IMR-90 (cell line): ENCODE data around the gene TYMS. TPM values are rescaled to one million over a fixed set of nuclear protein-coding genes. Genes with fewer than 3 reads are reported as not detected.

Experiments
- ATAC-seq: fragments of 200-7000 bp; cut with Tn5 transposase; 2 replicates; pipeline ENCODE4 v1.9.1; 2020; ENCODE audit warnings: low read depth, mild to moderate bottlenecking, moderate library complexity
- BruUV-seq: library from RNA; stranded (reverse); fragments of 400-500 nt; replicated peaks from 2 replicates; lab custom pipeline; 2021; lab: Mats Ljungman, UMichigan
- CTCF ChIA-PET: fragments of 300-600 bp; formaldehyde crosslinking; extraction: SDS; loops from one replicate; lab custom pipeline; 2021; ENCODE audit warnings: antibody characterized with exemption; lab: Yijun Ruan, JAX
- POLR2A ChIA-PET: fragments of 300-600 bp; sonication (Branson Sonifier 250); formaldehyde crosslinking; loops from one replicate; lab custom pipeline; 2022; ENCODE audit warnings: antibody characterized with exemption; ENCODE audit not compliant: unreplicated experiment; lab: Charles Lee
- DNase-seq: peaks from one replicate; pipeline ENCODE4 v3.0.0; 2013
- H2AFZ ChIP-seq: replicated peaks from 2 replicates; pipeline ENCODE3; 2013; ENCODE audit warnings: low read length, mild to moderate bottlenecking; ENCODE audit not compliant: poor library complexity
- H2AK5ac ChIP-seq: 2 replicates; pipeline ENCODE4 v1.6.1; 2013; ENCODE audit warnings: low read depth, low read length, inconsistent platforms
- H2AK9ac ChIP-seq: replicated peaks from 2 replicates; pipeline ENCODE3; 2013; ENCODE audit warnings: mild to moderate bottlenecking, low read depth, low read length, moderate library complexity; ENCODE audit not compliant: poor library complexity
- H2BK120ac ChIP-seq: 2 replicates; pipeline ENCODE4 v1.6.1; 2013; ENCODE audit warnings: low read depth, low read length, inconsistent platforms
- H2BK15ac ChIP-seq: 3 replicates; pipeline ENCODE4 v1.6.1; 2013; ENCODE audit warnings: low read depth, low read length, inconsistent platforms
- H2BK20ac ChIP-seq: 2 replicates; pipeline ENCODE4 v1.6.1; 2013; ENCODE audit warnings: low read depth, mild to moderate bottlenecking, inconsistent platforms, low read length, moderate library complexity
- H2BK5ac ChIP-seq: 2 replicates; pipeline ENCODE4 v1.6.1; 2013; ENCODE audit warnings: mild to moderate bottlenecking, low read depth, low read length, inconsistent platforms; ENCODE audit not compliant: poor library complexity, severe bottlenecking
- H3K14ac ChIP-seq: replicated peaks from 2 replicates; pipeline ENCODE4 v1.6.1; 2013; ENCODE audit warnings: low read depth, low read length, inconsistent platforms
- H3K18ac ChIP-seq: 2 replicates; pipeline ENCODE4 v1.6.1; 2013; ENCODE audit warnings: low read depth, low read length, control low read depth
- H3K23ac ChIP-seq: 2 replicates; pipeline ENCODE4 v1.6.1; 2013; ENCODE audit warnings: low read depth, low read length, inconsistent platforms
- H3K27ac ChIP-seq: 2 replicates; pipeline ENCODE4 v1.5.1; 2013; ENCODE audit warnings: mild to moderate bottlenecking, control low read depth, low read length; ENCODE audit not compliant: insufficient read depth
- H3K27me3 ChIP-seq: 2 replicates; pipeline ENCODE4 v1.6.1; 2013; ENCODE audit warnings: low read length; ENCODE audit not compliant: control insufficient read depth, insufficient read depth
- H3K36me3 ChIP-seq: 2 replicates; pipeline ENCODE4 v1.6.1; 2013; ENCODE audit warnings: low read length, mixed read lengths; ENCODE audit not compliant: control insufficient read depth, insufficient read depth
- H3K4ac ChIP-seq: 2 replicates; pipeline ENCODE4 v1.6.1; 2013; ENCODE audit warnings: low read depth, low read length, inconsistent platforms
- H3K4me1 ChIP-seq: 2 replicates; pipeline ENCODE4 v1.6.1; 2013; ENCODE audit warnings: low read length, mixed read lengths; ENCODE audit not compliant: control insufficient read depth, insufficient read depth
- H3K4me2 ChIP-seq: 2 replicates; pipeline ENCODE4 v1.6.1; 2013; ENCODE audit warnings: low read depth, mild to moderate bottlenecking, control low read depth, low read length, moderate library complexity
- H3K4me3 ChIP-seq: 2 replicates; pipeline ENCODE4 v1.5.1; 2013; ENCODE audit warnings: low read depth, mild to moderate bottlenecking, control low read depth, low read length, moderate library complexity; ENCODE audit not compliant: insufficient read depth
- H3K56ac ChIP-seq: 2 replicates; pipeline ENCODE4 v1.6.1; 2013; ENCODE audit warnings: low read length, inconsistent platforms; ENCODE audit not compliant: insufficient read depth; ENCODE audit errors: extremely low read depth
- H3K79me1 ChIP-seq, 2 experiments: 2 replicates each; pipeline ENCODE4 v1.6.1; 2013; ENCODE audit warnings: low read length in 2 of 2, inconsistent platforms in 1 of 2, low read depth in 1 of 2
- H3K9ac ChIP-seq: 2 replicates; pipeline ENCODE4 v1.6.1; 2013; ENCODE audit warnings: low read depth, low read length, control low read depth
- H3K9me1 ChIP-seq: 2 replicates; pipeline ENCODE4 v1.6.1; 2013; ENCODE audit warnings: low read length, inconsistent platforms; ENCODE audit not compliant: insufficient read depth
- H3K9me3 ChIP-seq: 2 replicates; pipeline ENCODE4 v1.6.1; 2013; ENCODE audit warnings: low read length; ENCODE audit not compliant: control insufficient read depth, insufficient read depth
- H4K20me1 ChIP-seq: 2 replicates; pipeline ENCODE4 v1.6.1; 2013; ENCODE audit warnings: low read length, inconsistent platforms; ENCODE audit not compliant: insufficient read depth
- H4K5ac ChIP-seq: 2 replicates; pipeline ENCODE4 v1.6.1; 2013; ENCODE audit warnings: mild to moderate bottlenecking, low read depth, low read length, control low read depth
- H4K8ac ChIP-seq, 2 experiments: 2 replicates each; pipeline ENCODE4 v1.6.1; 2013; ENCODE audit warnings: low read depth in 2 of 2, low read length in 2 of 2, control low read depth in 1 of 2, inconsistent platforms in 1 of 2
- H4K91ac ChIP-seq: 2 replicates; pipeline ENCODE4 v1.6.1; 2013; ENCODE audit warnings: low read depth, low read length, inconsistent platforms; ENCODE audit not compliant: insufficient read depth
- CEBPB ChIP-seq: IDR thresholded peaks from 2 replicates; pipeline ENCODE4 v1.6.1; 2012; ENCODE audit warnings: low read depth, low read length, improper control_type of control experiment
- CHD1 ChIP-seq: IDR thresholded peaks from 2 replicates; pipeline ENCODE4 v1.6.1; 2012; ENCODE audit warnings: low read depth, low read length, improper control_type of control experiment
- FOS ChIP-seq: fragments of 150-350 bp; IDR thresholded peaks from 2 replicates; pipeline ENCODE4 v1.6.1; 2016; ENCODE audit warnings: low read depth, low read length
- MAFK ChIP-seq: IDR thresholded peaks from 2 replicates; pipeline ENCODE4 v1.6.1; 2012; ENCODE audit warnings: low read depth, low read length, improper control_type of control experiment
- MAZ ChIP-seq: IDR thresholded peaks from 2 replicates; pipeline ENCODE4 v1.6.1; 2012; ENCODE audit warnings: low read depth, mild to moderate bottlenecking, low read length, improper control_type of control experiment, moderate library complexity, borderline replicate concordance
- NFE2L2 ChIP-seq: fragments of 150-350 bp; IDR thresholded peaks from 2 replicates; pipeline ENCODE4 v1.6.1; 2016; ENCODE audit warnings: low read depth, mild to moderate bottlenecking, low read length
- POLR2A ChIP-seq: IDR thresholded peaks from 2 replicates; pipeline ENCODE4 v1.6.1; 2012; ENCODE audit warnings: mild to moderate bottlenecking, low read depth, low read length
- RCOR1 ChIP-seq: IDR thresholded peaks from 2 replicates; pipeline ENCODE4 v1.6.1; 2012; ENCODE audit warnings: mild to moderate bottlenecking, low read length, improper control_type of control experiment; ENCODE audit not compliant: insufficient replicate concordance
- RFX5 ChIP-seq: IDR thresholded peaks from 2 replicates; pipeline ENCODE4 v1.8.0; 2012; ENCODE audit warnings: low read depth, mild to moderate bottlenecking, low read length, moderate library complexity
- SMC3 ChIP-seq: fragments of 150-350 bp; IDR thresholded peaks from 2 replicates; pipeline ENCODE4 v1.6.1; 2016; ENCODE audit warnings: low read depth, mild to moderate bottlenecking, antibody characterized with exemption, low read length, moderate library complexity
- WGBS, 2 experiments: methylation state at CpG; one replicate each; pipeline versions ENCODE4 v1.1.5 to v1.1.7; 2013; ENCODE audit warnings: missing lambda C conversion rate in 2 of 2; ENCODE audit not compliant: insufficient read length in 1 of 2; ENCODE audit errors: extremely low coverage in 2 of 2; 5-methylcytosine and 5-hydroxymethylcytosine counted together
- dilution Hi-C: fragments of 300-500 bp; cut with HindIII; formaldehyde crosslinking; loops from one replicate; pipeline ENCODE4 v1.14.3; 2018; ENCODE audit warnings: low sequenced_read_pairs; ENCODE audit not compliant: unreplicated experiment
- in situ Hi-C: fragments of 300-500 bp; cut with MboI; formaldehyde crosslinking; loops from 3 replicates; pipeline ENCODE4 v1.14.3; 2019; ENCODE audit warnings: low sequenced_read_pairs, inconsistent platforms, mixed read lengths
- intact Hi-C: fragments of 100-400 bp; cut with micrococcal nuclease; formaldehyde crosslinking; loops from 2 replicates; pipeline ENCODE4 v1.10.0; 2022
- polyA plus RNA-seq, 3 experiments: library from polyadenylated mRNA; depleted of rRNA; stranded (reverse); fragments of >200 nt; gene quantifications; 2 replicates each; pipeline ENCODE4 v1.2.3, GENCODE V29; 2012; ENCODE audit warnings: low replicate concordance in 1 of 3
- total RNA-seq: library from RNA; depleted of rRNA; stranded (reverse); fragments of >200 nt; gene quantifications from 2 replicates; pipeline ENCODE4 v1.2.3, GENCODE V29; 2012
- TF ChIP-seq, protein P1 (sequence below): conservative IDR thresholded peaks from 2 replicates; pipeline ENCODE4 v1.5.1; 2012; ENCODE audit warnings: mild to moderate bottlenecking, low read depth, low read length, improper control_type of control experiment
- TF ChIP-seq, protein P2 (sequence below): fragments of 150-350 bp; IDR thresholded peaks from 2 replicates; pipeline ENCODE4 v1.6.1; 2016; ENCODE audit warnings: low read depth, mild to moderate bottlenecking, low read length, moderate library complexity, borderline replicate concordance
- TF ChIP-seq, protein P3 (sequence below): fragments of 150-350 bp; IDR thresholded peaks from 2 replicates; pipeline ENCODE4 v1.6.1; 2017; ENCODE audit warnings: mild to moderate bottlenecking, antibody characterized with exemption, low read length, low read depth

TYMS gene
- total and polyA plus RNA-seq, 2 of the 4 experiments (the other 2 are of a cell fraction), result 28.3 to 92.2 TPM

DNA sequence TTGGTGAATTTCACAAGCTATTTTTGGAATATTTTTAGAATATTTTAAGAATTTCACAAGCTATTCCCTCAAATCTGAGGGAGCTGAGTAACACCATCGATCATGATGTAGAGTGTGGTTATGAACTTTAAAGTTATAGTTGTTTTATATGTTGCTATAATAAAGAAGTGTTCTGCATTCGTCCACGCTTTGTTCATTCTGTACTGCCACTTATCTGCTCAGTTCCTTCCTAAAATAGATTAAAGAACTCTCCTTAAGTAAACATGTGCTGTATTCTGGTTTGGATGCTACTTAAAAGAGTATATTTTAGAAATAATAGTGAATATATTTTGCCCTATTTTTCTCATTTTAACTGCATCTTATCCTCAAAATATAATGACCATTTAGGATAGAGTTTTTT is 15.9 kb downstream of the TYMS start:
- Histone ChIP-seq H2AK9ac (no peak overlapping the region), H3K9me1 (no peaks in the 10 kb centered on the region), H2BK15ac (no peak overlapping the region), H3K4me1 (no peaks in the 10 kb centered on the region), H2AFZ (no peak overlapping the region), H3K4me3 (no peak overlapping the region), H2AK5ac (no peak overlapping the region), H3K4me2 (no peak overlapping the region), H3K27me3 (no peaks in the 10 kb centered on the region), H2BK20ac (no peak overlapping the region), H3K79me1 (peaks cover 0 to 12% of the 10 kb centered on the region in 2 experiments; a peak in 1 of 4 replicates), H3K56ac (no peak overlapping the region), H4K5ac (no peak overlapping the region), H3K4ac (no peak overlapping the region), H3K9me3 (no peaks in the 10 kb centered on the region), H3K36me3 (peaks cover 39% of the 10 kb centered on the region), H4K91ac (no peak overlapping the region), H2BK5ac (no peak overlapping the region), H3K9ac (no peak overlapping the region), H3K18ac (no peak overlapping the region), H2BK120ac (no peak overlapping the region), H4K20me1 (no peaks in the 10 kb centered on the region), H3K14ac (no peak overlapping the region), H3K27ac (no peak overlapping the region), H4K8ac (no peak overlapping the region), H3K23ac (no peak overlapping the region)
- TF ChIP-seq, protein P1, sequence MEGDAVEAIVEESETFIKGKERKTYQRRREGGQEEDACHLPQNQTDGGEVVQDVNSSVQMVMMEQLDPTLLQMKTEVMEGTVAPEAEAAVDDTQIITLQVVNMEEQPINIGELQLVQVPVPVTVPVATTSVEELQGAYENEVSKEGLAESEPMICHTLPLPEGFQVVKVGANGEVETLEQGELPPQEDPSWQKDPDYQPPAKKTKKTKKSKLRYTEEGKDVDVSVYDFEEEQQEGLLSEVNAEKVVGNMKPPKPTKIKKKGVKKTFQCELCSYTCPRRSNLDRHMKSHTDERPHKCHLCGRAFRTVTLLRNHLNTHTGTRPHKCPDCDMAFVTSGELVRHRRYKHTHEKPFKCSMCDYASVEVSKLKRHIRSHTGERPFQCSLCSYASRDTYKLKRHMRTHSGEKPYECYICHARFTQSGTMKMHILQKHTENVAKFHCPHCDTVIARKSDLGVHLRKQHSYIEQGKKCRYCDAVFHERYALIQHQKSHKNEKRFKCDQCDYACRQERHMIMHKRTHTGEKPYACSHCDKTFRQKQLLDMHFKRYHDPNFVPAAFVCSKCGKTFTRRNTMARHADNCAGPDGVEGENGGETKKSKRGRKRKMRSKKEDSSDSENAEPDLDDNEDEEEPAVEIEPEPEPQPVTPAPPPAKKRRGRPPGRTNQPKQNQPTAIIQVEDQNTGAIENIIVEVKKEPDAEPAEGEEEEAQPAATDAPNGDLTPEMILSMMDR, result no peak
- TF ChIP-seq POLR2A (no peak), MAFK (no peak), CHD1 (no peak), CEBPB (no peak), RFX5 (no peak), RCOR1 (no peak), MAZ (no peak), NFE2L2 (no peak), SMC3 (no peak), FOS (no peak)
- TF ChIP-seq, protein P2, sequence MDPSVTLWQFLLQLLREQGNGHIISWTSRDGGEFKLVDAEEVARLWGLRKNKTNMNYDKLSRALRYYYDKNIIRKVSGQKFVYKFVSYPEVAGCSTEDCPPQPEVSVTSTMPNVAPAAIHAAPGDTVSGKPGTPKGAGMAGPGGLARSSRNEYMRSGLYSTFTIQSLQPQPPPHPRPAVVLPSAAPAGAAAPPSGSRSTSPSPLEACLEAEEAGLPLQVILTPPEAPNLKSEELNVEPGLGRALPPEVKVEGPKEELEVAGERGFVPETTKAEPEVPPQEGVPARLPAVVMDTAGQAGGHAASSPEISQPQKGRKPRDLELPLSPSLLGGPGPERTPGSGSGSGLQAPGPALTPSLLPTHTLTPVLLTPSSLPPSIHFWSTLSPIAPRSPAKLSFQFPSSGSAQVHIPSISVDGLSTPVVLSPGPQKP, result no peak
- TF ChIP-seq, protein P3, sequence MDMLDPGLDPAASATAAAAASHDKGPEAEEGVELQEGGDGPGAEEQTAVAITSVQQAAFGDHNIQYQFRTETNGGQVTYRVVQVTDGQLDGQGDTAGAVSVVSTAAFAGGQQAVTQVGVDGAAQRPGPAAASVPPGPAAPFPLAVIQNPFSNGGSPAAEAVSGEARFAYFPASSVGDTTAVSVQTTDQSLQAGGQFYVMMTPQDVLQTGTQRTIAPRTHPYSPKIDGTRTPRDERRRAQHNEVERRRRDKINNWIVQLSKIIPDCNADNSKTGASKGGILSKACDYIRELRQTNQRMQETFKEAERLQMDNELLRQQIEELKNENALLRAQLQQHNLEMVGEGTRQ, result no peak
- no TSS peak for BruUV-seq
- no CpG with 5 or more reads among the region's 3 CpGs for WGBS, 2 experiments
- in situ Hi-C loops, result no loop called here
- CTCF ChIA-PET, result no interaction called here
- dilution Hi-C loops, result no loop called here
- DNase-seq (no peak), ATAC-seq (no peak)
- intact Hi-C loops, result no loop called here
- POLR2A ChIA-PET, result no interaction called here
